NCI-H1694 treated with DMSO at 0.1 percent for 48 hours (cell line): ENCODE measurements around the gene MRPL45.
"Not testable (repeated sequence)": the region's sequence is repeated elsewhere in the genome, so short reads cannot be mapped to it uniquely, and the experiment has no call there.

Experiments
- DNase-seq: peaks from one replicate; lab custom pipeline; 2025; lab: John Stamatoyannopoulos, UW

MRPL45 gene

DNA sequence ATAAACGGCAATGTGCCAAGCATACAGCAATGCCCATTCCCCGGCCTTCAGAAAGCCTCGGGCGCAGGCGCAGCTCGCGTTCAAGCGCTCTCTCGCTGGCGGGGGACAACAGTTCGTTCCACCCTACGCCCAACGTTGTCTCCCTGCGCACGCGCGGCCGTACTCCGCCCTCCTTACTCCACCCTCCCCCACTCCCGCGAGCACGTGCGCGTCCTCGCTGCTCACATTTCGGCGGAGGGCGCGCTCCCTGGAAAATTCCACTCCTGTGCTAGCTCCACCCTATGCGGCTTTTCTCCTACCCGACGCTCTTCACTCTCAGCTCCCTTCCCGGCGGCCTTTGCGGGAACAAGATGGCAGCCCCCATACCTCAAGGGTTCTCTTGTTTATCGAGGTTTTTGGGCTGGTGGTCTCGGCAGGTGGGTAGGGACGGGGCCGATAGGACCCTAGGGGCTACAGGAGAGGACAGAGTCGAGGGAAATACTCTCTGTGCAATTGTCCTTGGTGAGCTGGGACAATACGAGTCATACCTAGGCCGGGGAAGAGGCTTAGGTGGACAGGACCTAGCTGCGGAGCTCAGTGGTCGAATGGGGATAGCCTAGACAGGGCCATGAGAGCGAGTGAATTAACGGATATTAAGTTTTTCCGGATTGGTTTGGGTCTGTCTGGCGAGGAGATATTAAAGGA lies at the start of gene MRPL45:
Gene MRPL45, plus strand, starts transcription at position 335 of the 684 bp plus-strand sequence. Its CDS starts 16 bp downstream, at position 351.
- peak; percentile 93 for DNase-seq

GRCh38 chr17:38253191-38253590 lies 43.8 kb upstream of the MRPL45 start:
- DNase-seq, result not testable (repeated sequence)

DNA sequence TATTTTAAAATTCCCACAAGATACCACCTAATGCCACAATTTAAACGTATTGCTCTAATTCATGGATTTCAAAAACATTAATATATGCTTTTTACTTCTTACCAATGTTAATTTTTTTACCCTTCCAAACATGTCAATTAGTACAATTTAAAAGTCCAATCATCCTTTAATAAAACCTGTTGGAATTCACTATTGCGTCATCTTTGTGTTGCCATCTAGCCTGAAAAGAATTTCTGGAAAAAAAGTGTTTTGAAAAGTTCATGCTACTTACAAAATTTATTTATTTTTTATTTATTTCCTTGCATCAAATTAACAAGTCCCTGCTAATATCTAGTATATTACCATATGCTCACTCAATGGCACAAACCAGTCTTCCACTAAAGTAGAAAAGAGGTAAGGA lies 42.6 kb upstream of the MRPL45 start:
- DNase-seq, result not testable (repeated sequence)

- DNase-seq, result peak; percentile 76
Observed at GRCh38 chr17:38257013-38257621, 39.9 kb upstream of the MRPL45 start.

DNA sequence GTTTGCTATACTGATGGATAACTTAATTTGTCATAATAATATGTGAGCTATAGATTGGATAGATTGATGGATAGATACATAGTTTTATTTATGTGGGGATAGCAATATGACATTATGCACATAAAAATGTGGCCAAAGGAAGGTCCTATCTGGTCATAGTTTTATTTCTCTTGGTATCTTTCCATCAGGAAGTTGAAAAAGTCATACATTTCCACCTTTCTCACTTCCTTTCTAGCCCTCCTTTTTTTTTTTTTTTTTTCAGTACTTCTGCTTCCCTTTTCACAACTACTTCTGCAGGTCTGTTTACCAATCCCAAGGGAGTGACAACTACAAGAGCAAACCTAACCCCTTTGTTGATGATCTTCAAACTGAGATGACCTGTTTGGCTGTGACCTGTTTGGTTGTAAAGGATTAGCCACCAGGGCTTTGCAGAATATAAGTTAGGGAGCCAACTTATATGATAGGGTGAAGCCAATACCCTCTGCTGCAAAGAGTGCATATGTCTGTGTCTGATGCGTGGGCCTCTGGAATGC lies 30.9 kb upstream of the MRPL45 start:
- not testable (repeated sequence) for DNase-seq

DNA sequence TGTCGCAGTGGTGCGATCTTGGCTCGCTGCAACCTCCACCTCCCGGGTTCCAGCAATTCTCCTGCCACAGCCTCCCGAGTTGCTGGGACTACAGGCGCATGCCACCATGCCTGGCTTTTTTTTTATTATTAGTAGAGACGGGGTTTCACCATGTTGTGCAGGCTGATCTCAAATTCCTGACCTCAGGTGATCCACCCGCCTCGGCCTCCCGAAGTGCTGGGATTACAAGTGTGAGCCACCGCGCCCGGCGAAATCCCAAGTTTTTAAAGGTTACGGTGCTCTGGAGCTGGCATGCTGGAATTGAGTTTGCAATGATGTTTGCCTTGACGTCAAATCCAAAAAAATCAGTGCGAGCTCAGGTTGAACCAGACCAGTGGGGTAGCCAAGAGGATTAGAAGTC lies 30.4 kb upstream of the MRPL45 start:
- not testable (repeated sequence) for DNase-seq

GRCh38 chr17:38268138-38268537 lies 28.8 kb upstream of the MRPL45 start:
- not testable (repeated sequence) for DNase-seq

DNA sequence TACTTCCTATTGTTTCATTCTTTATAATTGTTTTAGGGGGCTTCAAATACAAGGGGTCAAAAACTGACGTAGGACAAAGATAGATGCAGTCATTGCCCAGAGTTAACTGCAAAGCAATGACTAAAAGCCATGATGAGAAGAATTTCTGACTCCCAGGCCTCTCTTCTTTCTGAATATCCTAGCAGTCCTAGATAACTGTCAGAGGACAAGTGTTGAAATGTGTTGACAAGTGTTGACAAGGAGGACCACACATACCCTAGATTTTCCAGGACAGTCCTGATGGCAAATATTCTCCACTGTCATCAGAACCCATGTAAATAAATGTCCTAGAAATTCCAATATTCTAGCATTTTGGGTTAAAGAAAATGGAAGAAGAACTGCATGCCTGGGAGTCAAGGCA lies 27.9 kb upstream of the MRPL45 start:
- not testable (repeated sequence) for DNase-seq

GRCh38 chr17:38269552-38269951 lies 27.4 kb upstream of the MRPL45 start:
- DNase-seq, result not testable (repeated sequence)

DNA sequence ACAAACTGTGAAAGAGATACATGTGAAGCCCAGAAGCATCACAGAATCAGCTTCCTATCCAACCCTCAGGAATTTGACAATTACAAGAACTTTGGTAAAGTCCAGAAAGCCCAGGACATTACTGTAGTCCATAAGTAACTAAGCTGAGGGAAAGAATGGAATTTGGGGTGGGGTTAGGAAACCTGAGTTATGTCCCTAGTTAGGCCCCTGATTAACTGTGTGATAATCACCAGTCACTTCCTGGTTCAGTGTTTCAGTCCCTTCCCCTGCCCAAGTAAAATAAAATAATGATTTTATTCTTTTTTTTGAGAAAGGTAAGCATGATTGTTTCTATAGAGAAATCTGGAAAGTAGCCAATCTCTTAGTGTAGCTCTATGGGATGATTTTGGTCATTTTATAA lies 11.0 kb upstream of the MRPL45 start:
- not testable (repeated sequence) for DNase-seq

DNA sequence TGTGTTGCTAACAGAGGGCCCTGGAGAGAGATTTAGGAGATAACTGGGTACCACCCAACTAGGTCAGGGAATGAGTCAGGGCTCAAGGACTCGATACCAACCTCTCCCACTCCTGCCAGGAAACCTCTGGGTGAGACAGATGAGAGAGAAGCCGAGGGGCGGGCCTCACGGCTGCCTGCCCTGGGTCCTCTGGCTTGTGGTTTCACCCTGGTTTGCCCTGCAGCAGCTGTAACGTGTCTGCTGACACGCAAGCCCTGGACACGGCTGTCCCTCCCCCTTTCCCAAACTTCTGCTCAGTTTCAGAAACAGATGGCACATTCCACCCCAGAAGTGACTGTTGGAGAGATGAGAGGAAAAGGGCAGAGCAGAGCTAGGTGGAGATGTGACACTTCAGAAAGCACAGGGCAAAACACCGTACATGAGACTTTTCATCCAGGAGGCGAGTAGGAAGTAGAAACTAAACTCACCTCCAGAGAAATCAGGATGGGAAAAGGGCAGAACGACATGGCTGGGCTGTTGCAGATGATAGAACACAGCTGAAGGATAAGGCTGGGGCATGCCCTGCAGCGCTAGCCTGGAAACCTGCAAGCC lies 10.4 kb upstream of the MRPL45 start:
- DNase-seq, result peak; percentile 32

DNA sequence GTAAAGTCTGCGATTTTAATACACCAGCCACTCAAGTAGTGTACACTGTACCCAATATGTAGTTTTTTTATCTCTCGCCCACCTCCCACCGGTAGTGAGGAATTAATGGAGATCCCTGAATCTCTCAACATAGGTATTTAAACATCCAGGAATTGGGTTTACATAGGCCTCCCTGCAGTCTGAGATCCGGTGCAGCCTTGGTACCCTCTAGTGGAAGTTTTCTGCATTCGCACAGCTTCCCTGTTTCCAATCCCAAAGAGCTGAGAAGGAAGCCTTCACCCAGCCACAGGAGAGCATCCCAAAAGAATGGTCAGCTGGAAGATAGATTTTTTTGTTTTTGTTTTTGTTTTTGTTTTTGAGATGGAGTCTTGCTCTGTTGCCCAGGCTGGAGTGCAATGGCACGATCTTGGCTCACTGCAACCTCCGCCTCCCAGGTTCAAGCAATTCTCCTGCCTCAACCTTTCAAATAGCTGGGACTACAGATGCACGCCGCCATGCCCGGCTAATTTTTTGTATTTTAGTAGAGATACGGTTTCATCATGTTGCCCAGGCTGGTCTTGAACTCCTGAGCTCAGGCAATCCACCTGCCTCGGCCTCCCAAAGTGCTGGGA lies 8.6 kb upstream of the MRPL45 start:
- peak; percentile 34 for DNase-seq

DNA sequence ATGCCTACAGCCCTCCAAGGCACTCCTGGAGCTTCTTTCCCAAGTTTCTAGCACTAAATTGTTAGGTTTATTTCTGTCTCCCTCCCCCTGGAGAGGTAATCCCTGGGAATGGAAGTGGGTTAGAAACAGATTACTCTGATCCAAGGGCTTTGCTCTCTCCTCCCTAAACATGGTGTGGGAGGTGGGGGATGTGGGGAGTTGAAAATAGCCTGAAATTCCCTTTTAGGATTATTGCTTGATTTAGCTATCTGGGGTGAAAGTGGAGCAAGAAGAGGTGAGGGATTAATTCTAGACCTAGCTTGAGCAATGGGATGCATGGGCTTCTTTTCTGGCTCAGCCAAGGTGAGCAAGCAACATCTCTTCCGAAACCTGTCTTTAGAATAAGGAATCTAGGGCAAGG lies 7.2 kb upstream of the MRPL45 start:
- not testable (repeated sequence) for DNase-seq

GRCh38 chr17:38295602-38296365 lies 1.2 kb upstream of the MRPL45 start:
- not testable (repeated sequence) for DNase-seq

DNA sequence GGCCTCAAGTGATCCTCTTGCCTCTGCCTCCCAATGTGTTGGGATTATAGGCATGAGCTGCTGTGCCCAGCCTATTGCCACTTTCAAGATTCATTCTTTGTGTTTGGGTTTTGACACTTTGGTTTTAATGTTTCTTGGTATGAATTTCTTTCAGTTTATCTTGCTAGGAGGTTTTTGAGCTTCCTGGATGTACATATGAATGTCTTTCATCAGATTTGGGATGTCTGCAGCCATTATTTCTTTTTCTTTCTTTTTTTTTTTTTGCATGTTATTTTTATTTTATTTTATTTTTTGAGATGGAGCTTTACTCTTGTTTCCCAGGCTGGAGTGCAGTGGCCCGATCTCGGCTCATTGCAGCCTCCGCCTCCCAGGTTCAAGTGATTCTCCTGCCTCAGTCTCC lies 18.5 kb downstream of the MRPL45 start:
- no peak for DNase-seq

GRCh38 chr17:38317081-38317480 lies 20.1 kb downstream of the MRPL45 start:
- DNase-seq, result no peak

DNA sequence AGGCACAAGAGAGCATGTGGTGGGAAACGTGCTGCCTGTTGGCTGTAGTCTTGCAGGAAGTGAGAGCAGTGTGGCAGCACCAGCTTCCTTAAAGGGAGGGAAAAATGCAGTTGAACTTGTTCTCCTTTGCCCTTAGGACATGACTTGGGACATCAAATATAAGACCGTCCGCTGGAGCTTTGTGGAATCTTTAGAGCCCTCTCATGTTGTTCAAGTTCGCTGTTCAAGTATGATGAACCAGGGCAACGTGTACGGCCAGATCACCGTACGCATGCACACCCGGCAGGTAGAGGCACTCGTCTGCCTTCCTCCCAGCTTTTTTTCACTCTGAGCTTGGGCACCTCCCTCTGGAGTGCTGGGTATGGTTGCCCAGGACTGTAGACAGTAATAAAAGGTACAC lies 23.5 kb downstream of the MRPL45 start:
- no peak for DNase-seq

GRCh38 chr17:38322156-38322779 lies 25.3 kb downstream of the MRPL45 start:
- no peak for DNase-seq

GRCh38 chr17:38322897-38323296 lies 25.9 kb downstream of the MRPL45 start:
- DNase-seq, result no peak

GRCh38 chr17:38324141-38324697 lies 27.3 kb downstream of the MRPL45 start:
- no peak for DNase-seq

DNA sequence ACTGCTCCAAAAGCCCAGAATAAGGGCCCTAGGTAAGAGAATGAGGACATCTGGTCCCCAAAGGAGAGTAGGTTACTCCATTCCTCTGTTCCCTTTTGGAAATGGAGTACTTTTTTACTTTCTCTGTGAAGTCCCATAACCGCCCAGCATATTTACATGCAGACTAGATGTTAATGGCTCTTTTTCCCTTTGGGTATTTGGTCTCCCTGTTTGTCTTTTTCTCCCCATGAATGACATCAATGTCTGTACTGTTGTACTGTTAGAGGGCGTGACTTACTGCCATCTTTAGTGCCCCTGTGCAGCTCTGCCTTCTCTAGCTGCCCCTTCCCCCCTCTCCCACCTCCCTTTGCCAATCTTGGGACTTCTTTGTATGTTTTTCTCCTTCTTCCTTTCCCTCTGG lies 27.8 kb downstream of the MRPL45 start:
- no peak for DNase-seq
